GM06990 (cell line): ENCODE measurements around the gene B3GNT2.
"Not testable (repeated sequence)": the region's sequence is repeated elsewhere in the genome, so short reads cannot be mapped to it uniquely, and the experiment has no call there.

Source experiments
- DNase-seq: peaks from one replicate; pipeline ENCODE4 v3.0.0-alpha.2; 2011; ENCODE audit not compliant: insufficient read length; ENCODE audit errors: extremely low read depth
- H3K27me3 ChIP-seq: replicated peaks from 2 replicates; pipeline ENCODE4 v1.6.0; 2011; ENCODE audit warnings: low read length; ENCODE audit not compliant: control insufficient read depth, insufficient read depth
- H3K36me3 ChIP-seq: 2 replicates; pipeline ENCODE4 v1.5.1; 2011; ENCODE audit warnings: low read length; ENCODE audit not compliant: control insufficient read depth, insufficient read depth
- H3K4me3 ChIP-seq: replicated peaks from 2 replicates; pipeline ENCODE4 v1.5.1; 2011; ENCODE audit warnings: low read depth, mild to moderate bottlenecking, control low read depth, low read length
- CTCF ChIP-seq: IDR thresholded peaks from 2 replicates; pipeline ENCODE4 v1.5.1; 2011; ENCODE audit warnings: low read length, control low read depth, mild to moderate bottlenecking, inconsistent platforms; ENCODE audit not compliant: insufficient read depth, poor library complexity, severe bottlenecking

B3GNT2 gene

GRCh38 chr2:62195421-62196277, at the start of gene B3GNT2:
Gene B3GNT2, plus strand, starts transcription at chr2:62196115. Its CDS starts 26,106 bp downstream, at chr2:62222221.
- peak; percentile 88 for DNase-seq
- H3K27me3 ChIP-seq, result no peaks in the 10 kb centered on the region
- 0 out of 2 replicates have a peak, but pooled peaks cover 1% of the 10 kb centered on the region for H3K36me3 ChIP-seq
- peak within 1 kb of the TSS; percentile 92 for H3K4me3 ChIP-seq
- TF ChIP-seq CTCF, result no peak

- H3K27me3 ChIP-seq, H3K4me3 ChIP-seq, DNase-seq, H3K36me3 ChIP-seq: not testable (repeated sequence)
Measured at GRCh38 chr2:62146790-62147189, 49.1 kb upstream of the B3GNT2 start.

- no peak overlapping the region for H3K4me3 ChIP-seq
Measured at GRCh38 chr2:62147610-62148301, 48.2 kb upstream of the B3GNT2 start.

GRCh38 chr2:62149708-62150107, 46.2 kb upstream of the B3GNT2 start:
- Histone ChIP-seq H3K36me3 (no peaks in the 10 kb centered on the region; the same call in 1 of the 2 replicates), H3K27me3 (no peaks in the 10 kb centered on the region), H3K4me3 (no peak overlapping the region)
- peak; percentile 17 for DNase-seq
- no peak for TF ChIP-seq CTCF

More at GRCh38 chr2:62147610-62148301, 48.2 kb upstream of the B3GNT2 start:
- Histone ChIP-seq H3K27me3 (no peaks in the 10 kb centered on the region), H3K36me3 (no peaks in the 10 kb centered on the region; the same call in 1 of the 2 replicates)
- no peak for DNase-seq
- TF ChIP-seq CTCF, result no peak

- Histone ChIP-seq H3K27me3 (no peaks in the 10 kb centered on the region), H3K36me3 (no peaks in the 10 kb centered on the region; the same call in 1 of the 2 replicates), H3K4me3 (no peak overlapping the region)
- DNase-seq, result no peak
- no peak for TF ChIP-seq CTCF
Measured at GRCh38 chr2:62150597-62151305, 45.2 kb upstream of the B3GNT2 start.
